Measurements from ENCODE around the gene DMWD. TPM values are rescaled to one million over a fixed set of nuclear protein-coding genes. Genes with fewer than 3 reads are reported as not detected.
A peak's percentile ranks its signal among the peaks of the same experiment; 100 is the strongest.
"Not testable (repeated sequence)": the region's sequence is repeated elsewhere in the genome, so short reads cannot be mapped to it uniquely, and the experiment has no call there.

DMWD gene
- total RNA-seq, 1 donor from 2014 or later: 15.8 TPM

DNA sequence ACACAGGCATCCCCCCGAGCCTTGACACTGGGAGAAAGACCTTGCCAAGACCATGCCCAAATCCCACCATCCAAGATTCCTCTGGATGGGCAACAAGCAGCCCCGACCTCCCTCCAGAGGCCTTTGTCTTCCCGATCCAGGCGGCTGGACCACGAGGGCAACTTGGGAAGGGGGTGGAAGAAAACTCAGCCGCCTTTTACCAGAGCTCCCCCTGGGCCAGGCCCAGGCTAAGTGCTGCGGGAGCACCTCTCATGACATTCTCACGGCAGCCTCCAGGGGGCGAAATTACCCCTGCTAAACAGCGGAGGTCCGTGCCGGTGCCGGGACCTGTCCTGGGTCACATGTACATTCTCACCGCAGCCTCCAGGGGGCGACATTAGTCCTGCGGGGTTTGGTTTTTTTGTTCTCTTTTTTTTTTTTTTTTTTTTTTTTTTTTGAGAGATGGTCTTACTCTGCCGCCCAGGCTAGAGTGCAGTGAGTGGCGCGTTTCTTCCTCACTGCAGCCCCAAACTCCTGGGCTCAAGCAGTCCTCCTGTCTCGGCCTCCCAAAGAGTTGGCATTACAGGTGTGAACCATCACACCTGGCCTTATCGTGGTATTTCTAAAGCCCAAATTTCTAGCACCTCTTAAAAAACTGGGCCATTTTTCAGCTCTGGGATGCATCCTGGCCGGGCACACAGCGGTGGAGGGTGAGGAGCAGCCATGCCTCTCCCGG, 24.5 kb upstream of the DMWD start:
- DNase-seq (ENCODE audit: low read depth in 2 of 2): peak; percentile 87 to 94

- no peak for DNase-seq (ENCODE audit: low read depth in 2 of 2)
Observed at GRCh38 chr19:45816236-45817009, 23.8 kb upstream of the DMWD start.

DNA sequence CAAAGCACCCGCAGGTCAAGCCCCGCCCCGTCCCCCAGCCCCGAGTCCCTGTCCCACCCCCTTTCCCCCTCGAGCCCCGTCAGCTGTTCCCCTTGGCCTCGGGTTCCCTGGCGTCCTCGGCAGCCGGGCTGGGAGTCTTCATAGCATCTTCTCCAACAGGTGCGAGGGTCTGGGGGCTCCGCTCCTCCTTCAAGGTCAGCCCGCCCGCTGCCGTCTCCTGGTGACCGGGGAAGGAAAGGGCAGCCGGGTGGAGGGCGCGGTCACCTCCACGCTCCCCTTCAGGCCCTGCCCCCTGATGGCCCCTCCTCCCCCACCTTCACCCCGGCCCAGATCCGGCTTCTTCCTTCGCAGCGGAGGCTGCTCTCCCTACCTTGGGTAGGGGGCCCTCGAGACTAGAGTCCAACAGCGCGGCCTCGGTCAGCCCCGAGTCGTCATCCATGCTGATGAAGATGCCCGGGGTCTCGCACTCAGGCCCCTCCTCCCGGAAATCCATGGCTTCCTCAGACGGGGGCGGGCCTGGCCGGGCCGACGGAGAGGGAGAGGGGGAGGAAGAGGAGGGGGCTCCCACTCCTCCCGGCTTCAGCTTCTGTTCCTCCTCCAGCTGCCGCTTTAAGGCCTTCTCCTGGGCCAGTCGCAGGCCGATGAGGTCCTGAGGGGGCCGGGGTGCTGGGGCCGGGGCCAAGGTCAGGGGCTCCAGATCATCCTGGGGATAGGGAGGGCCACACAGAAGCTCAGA, 23.0 kb upstream of the DMWD start:
- DNase-seq (ENCODE audit: low read depth in 2 of 2): peak in 1 of 2 donors; percentile 25

DNA sequence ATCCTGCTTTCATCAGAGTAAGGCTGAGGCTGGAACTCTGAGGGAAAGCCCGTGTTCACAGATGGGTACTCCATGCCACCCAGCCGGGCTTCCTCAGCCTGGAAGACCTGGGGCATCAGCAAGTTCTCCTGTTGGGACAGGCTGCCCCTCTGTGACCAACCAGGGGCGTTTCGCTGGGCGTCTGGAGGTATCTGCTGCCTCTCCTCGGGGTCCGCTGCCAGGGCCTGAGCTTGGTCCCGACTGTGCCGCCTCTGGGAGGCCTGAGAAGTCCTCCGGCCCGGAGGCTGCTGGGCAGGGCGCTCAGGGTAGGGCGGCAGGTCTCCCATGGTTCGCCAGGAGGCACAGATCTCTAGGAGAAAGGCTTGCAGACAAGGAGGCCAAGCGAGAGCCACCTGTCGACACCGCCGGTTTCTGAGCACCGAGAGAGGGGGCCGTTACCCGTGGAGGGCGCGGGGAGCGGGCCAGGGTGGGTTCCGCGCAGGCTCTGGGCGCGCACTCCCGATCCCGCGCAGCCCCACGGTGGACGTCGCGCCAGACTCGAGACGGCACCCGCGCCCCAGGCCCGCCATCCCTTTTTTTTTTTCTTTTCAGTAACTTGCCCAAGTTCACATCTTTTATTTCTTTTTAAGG, 22.3 kb upstream of the DMWD start, which contains the start of gene RSPH6A:
TSS of gene RSPH6A (minus strand) at position 458 of the 630 bp plus-strand sequence. CDS start at position 326, 132 bp downstream.
- no peak for DNase-seq (ENCODE audit: low read depth in 2 of 2)

- DNase-seq (ENCODE audit: low read depth in 2 of 2): no peak
Observed at GRCh38 chr19:45814166-45814780, 21.6 kb upstream of the DMWD start.

GRCh38 chr19:45812297-45812696, 19.7 kb upstream of the DMWD start:
- no peak for DNase-seq (ENCODE audit: low read depth in 2 of 2)

DNA sequence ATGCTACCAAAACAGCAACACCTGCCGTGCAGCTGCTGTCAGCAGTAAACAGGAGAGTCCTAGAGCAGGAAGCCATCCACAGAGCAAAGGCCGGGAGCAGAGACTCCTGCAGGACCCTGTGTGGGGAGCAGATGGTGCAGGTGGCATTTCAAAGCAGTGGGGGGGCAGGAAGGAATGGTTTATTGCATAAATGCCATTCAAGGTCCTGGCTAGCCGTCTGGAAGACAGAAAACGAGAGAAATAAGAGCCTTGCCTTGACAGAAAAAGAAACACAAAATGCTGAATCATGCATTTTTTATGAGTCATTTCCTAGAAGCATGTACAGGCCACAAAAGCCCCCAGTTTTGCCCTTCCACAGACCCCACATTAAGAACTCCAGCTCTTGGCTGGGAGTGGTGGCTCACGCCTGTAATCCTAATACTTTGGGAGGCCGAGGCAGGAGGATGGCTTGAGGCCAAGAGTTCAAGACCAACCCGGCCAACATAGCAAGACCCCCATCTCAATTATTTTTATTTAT, 17.1 kb upstream of the DMWD start:
- peak in 1 of 2 donors; percentile 53 for DNase-seq (ENCODE audit: low read depth in 2 of 2)

DNA sequence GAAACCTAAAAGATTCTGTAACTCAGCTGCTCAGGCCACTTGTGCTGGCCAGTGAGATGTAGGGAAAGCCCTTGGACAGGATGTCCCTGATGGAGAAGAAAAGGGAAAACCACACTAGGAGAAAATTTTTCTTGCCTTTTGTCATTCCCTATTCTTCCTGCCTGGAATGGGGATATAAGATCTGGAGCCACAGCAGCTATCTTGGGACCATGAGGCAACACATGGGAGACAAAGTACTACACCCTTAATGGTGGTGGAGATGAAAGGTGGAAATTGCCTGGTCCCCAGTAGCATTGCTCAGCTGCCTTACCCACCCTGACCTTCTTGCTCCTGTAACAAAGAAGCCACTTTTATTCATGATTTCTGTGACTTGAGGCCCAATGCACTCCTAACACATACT, 13.1 kb upstream of the DMWD start:
- DNase-seq (ENCODE audit: low read depth in 2 of 2): no peak

DNA sequence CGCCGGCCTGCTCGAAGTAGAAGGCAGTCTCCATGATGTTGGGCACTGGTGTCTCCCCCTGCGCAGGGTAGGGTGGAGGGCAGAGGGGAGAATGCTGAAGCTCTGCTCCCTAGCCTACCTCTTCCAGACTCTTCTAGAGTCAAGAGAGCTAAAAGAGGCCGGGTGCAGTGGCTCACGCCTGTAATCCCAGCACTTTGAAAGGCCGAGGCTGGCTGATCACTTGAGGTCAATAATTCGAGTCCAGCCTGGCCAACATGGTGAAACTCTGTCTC, 12.2 kb upstream of the DMWD start:
- no peak for DNase-seq (ENCODE audit: low read depth in 2 of 2)

GRCh38 chr19:45804140-45804958, 11.7 kb upstream of the DMWD start:
- no peak for DNase-seq (ENCODE audit: low read depth in 2 of 2)

DNA sequence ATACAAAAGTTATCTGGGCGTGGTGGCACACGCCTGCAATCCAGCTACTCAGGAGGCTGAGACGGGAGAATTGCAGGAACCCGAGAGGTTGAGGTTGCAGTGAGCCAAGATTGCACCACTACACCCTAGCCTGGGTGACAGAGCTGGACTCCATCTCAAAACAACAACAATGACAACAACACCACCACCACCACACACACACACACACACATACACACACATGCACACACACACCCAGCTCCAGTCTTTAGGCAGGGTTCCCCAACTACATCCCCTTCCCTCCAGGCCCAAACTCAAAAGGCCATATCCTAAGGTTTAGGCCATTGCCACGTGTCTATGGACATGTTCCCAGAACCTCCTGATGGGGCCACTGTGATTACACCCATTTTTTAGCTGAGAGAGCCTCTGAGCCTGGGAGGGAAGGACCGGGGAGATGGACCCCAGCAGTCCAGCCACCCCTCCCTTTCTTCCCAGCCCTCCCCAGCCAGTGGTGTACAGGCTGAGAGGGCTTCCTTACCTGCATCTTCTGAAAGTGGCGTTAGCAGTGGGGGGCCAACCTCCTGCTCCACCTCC, 9.0 kb upstream of the DMWD start:
- DNase-seq (ENCODE audit: low read depth in 2 of 2): no peak

DNA sequence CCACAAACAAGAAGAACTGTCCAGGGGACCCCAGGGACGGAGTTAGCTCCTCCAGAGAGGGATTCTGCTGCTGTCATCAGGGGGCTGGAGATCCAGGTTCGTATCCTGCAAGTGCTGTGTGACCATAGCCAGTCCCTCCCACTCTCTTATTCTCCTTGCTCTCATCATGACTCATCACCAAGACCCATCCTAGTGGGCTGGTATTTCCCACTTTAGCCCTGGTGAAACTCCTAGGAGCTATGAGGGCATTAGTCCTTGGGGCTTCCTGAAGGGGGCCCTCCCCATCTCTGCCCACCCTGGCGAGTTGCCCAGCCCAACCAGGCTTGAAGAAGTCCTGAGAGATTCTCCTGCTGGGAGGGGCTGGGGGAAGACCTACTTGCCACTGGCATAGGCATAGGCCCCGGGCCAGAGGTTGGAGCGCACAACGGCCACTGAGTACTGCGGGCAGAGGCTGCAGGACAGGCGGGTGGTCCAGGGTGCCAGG, 7.5 kb upstream of the DMWD start:
- no peak for DNase-seq (ENCODE audit: low read depth in 2 of 2)

DNA sequence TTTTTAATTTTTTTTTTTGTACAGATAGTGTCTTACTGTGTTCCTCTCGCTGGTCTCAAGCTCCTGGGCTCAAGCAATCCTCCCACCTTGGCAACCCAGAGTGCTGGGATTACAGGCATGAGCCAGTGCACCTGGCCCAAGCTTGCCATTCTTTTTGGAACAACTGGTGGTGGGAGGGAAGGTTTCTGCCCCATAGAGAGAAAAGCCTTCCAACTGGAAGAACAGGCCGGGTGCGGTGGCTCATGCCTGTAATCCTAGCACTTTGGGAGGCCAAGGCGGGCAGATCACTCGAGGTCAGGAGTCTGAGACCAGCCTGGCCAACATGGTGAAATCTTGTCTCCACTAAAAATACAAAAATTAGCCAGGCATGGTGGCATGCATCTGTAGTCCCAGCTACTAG, 6.9 kb upstream of the DMWD start:
- DNase-seq (ENCODE audit: low read depth in 2 of 2): not testable (repeated sequence)

DNA sequence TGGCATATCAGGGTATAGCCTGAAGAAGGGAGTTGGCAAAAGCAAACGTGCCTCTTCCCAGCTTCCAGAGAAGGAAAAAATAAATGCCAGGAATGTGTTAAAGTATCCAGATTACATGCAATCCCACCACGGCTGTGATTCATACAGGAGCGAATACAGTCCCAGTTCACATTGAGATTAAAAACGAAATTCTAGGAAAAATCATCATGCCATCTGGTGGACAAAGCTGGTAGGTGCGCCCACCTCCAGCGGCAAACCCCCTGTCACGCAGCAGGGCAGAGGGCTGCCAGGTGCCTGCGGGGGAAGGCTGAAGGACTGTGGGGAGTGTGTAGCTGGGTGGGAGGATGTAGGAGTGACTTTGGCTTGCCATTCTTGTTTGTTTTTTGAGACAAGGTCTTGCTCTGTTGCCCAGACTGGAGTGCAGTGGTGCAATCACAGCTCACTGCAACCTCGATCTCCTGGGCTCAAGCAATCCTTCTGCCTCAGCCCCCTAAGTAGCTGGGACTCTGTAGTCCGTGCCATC, 6.4 kb upstream of the DMWD start:
- DNase-seq (ENCODE audit: low read depth in 2 of 2): peak; percentile 51 to 64

DNA sequence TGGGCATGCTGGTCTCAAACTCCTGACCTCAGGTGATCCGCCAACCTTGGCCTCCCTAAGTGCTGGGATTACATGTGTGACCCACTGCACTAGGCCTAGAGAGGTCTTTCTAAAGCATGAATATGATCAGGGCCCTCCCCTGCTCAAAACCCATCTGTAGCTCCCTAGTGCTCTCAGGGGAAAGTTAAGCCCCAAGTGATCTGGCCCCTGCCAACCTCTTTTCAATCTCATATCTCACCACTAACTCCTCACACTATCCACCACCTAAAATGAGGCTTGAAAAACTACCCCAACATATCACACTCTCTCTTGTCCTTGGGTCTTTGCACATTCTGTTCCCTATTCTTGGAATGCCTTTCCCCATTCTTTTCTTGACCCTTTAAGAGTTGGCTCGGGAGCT, 2.0 kb upstream of the DMWD start:
- no peak for DNase-seq (ENCODE audit: low read depth in 2 of 2)

DNA sequence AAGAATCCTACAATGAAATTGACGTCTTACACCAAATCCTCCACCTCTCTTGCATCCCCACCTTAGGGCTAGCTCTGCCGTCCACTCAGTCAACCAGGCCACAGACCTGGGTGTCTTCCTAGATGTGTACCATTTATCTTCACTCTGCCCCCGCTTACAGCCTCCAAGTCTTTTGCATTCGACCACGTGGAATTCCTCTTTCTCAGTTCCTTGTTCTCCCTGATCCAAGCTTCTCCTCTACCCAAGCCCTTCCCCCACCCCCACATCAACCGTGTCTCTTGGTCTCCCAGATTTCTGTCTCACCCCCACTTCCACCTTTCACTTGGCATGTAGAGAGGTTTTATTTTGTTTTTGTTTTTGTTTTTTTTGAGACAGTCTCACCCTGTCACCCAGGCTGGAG, 1.2 kb upstream of the DMWD start:
- no peak for DNase-seq (ENCODE audit: low read depth in 2 of 2)

- no peak for DNase-seq (ENCODE audit: low read depth in 2 of 2)
Observed at GRCh38 chr19:45793178-45793564, 526 bp upstream of the DMWD start.

DNA sequence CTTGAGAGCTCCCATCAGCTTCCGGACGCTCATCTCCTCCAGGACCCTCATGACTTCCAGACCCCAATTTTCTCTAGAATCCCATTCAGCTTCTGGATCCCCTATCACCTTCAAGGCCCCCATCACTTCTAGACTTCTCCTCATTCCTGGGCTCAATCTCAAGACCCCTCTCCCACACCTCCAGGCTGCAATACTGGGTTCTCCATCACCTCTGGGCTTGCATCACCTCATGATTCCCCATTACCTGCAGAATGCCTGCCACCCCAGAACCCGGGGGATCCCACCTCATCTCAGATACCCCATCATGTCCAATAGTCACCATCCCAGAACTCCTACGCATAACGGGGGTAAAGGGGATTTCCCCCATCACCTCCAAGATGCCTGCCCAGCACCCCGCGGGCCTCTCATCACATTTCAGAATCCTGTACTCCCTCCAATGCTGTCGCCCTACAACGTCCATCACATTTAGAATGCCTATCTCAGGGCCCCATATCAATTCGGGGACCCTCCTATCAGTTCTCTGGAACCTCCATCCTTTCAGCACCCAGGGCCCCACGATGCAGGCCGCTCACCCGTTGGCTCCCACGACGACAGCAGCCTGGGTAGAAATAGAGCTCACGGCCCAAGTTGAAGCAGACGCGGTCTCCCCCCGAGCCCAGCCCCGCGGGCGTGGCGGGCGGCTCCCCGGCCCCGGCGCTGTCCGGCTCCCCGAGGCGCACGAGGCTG, 738 bp downstream of the DMWD start:
- no peak for DNase-seq (ENCODE audit: low read depth in 2 of 2)

DNA sequence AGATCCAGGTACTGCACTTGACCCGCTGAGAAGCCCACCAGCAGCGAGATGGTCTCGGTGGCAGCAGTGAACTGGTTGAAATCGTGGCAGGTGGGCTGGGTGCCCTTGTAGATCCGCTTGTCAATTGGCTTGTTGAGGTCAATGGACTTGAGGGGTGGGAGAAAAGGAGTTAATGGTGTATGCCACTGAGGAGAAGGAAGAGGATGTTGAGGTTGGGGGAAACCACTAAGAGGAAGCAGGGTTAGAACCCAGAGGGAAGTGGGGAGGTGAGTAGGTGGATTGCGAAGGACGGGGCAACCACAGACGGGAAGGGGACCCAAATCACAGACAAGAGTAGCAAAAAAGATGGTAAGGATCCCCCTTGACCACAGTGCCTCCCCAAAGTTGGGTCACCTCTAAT, 1.7 kb downstream of the DMWD start:
- DNase-seq (ENCODE audit: low read depth in 2 of 2): no peak
